Subcutaneous adipose tissue (tissue), 4 donors: ENCODE results near the gene ARMH2. TPM values are rescaled to one million over a fixed set of nuclear protein-coding genes. Genes with fewer than 3 reads are reported as not detected.

Experiments
- total RNA-seq, 4 donors: library from RNA; depleted of rRNA; stranded (reverse); fragments of >200 nt; gene quantifications; one replicate each; pipeline ENCODE4 v1.1.0, GENCODE V29; 2016
- TF ChIP-seq, protein P1 (sequence below): fragments of 450-650 bp; IDR thresholded peaks from one replicate; pipeline ENCODE4 v1.5.1; 2016; ENCODE audit warnings: low read depth, mild to moderate bottlenecking, control low read depth, antibody characterized with exemption, moderate library complexity

The ARMH2 gene
- total RNA-seq, 4 donors from 2014 or later, result not detected

GRCh38 chr6:24818346-24818745 lies 19.6 kb upstream of the ARMH2 start:
- TF ChIP-seq, protein P1, sequence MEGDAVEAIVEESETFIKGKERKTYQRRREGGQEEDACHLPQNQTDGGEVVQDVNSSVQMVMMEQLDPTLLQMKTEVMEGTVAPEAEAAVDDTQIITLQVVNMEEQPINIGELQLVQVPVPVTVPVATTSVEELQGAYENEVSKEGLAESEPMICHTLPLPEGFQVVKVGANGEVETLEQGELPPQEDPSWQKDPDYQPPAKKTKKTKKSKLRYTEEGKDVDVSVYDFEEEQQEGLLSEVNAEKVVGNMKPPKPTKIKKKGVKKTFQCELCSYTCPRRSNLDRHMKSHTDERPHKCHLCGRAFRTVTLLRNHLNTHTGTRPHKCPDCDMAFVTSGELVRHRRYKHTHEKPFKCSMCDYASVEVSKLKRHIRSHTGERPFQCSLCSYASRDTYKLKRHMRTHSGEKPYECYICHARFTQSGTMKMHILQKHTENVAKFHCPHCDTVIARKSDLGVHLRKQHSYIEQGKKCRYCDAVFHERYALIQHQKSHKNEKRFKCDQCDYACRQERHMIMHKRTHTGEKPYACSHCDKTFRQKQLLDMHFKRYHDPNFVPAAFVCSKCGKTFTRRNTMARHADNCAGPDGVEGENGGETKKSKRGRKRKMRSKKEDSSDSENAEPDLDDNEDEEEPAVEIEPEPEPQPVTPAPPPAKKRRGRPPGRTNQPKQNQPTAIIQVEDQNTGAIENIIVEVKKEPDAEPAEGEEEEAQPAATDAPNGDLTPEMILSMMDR, result no peak

- TF ChIP-seq, protein P1, result no peak
Observed at GRCh38 chr6:24809728-24810127, 11.0 kb upstream of the ARMH2 start.

DNA sequence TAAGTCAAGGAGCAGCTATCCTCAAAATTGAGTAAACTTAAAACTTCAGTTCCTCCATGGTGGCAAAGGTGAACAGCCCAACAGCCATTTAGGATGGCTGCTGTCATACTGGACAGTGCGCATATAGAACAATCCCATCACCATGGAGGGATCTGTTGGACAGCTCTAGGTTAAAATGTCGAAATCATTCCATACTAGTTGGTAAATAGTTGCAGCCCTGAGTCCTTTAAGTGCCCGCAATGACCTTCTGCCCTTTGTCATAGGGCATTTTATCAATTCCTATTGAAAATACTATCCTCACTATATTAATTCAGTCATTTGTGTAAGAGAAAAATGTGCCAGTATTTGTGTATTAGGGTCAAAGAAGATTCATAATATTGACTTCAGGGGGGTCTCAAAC lies 8.9 kb upstream of the ARMH2 start:
- TF ChIP-seq, protein P1, result no peak

GRCh38 chr6:24802271-24803059 lies 3.7 kb upstream of the ARMH2 start:
- TF ChIP-seq, protein P1, result no peak

DNA sequence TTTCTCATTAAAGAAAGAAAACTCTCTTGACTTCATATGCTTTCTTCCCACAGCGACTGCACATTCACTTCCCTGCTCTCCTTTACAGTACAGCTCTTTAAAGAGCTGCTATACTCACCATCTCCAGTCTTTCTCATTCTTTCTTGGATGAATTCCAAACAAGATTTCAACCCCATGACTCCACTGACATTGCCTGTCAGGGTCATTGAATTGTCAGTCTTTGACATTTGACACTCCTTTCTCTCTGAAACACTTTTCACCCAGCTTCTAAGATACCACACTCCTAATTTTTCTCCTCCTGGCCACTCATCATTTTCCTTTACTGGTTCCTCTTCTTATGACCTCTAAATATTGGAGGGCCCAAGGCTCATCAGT lies 811 bp upstream of the ARMH2 start:
- TF ChIP-seq, protein P1, result no peak

GRCh38 chr6:24797596-24798216 lies 1.0 kb downstream of the ARMH2 start:
- TF ChIP-seq, protein P1, result no peak

DNA sequence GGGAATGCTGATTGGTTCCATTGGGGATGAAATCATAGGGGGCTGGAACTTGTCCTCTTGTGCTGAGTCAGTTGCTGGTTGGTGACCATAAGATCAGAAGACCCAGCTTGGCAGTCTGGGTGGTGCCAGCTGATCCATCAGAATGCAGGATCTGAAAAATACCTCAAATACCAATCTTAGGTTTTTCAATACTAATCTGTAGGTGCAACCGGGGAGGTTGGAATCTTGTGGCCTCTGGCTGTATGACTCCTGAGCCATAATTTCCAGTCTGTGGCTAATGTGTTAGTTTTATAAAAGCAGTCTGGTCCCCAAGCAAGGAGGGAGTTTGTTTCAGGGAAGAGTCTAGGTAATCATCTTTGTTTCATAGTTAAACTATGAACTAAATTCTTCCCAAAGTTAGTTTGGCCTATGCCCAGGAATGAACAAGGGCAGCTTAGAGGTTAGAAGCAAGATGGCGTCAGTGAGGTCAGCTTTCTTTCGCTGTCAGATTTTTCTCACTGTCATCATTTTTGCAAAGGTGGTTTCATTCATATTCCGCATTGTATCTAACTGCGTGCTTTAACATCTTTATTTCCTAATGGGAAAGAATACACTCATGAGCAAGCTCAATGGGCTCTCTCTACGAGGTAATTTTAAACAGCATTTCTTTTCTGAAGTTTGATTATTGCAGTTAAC lies 2.0 kb downstream of the ARMH2 start:
- TF ChIP-seq, protein P1, result no peak
